Tibial nerve (tissue), 4 donors: Measurements from ENCODE around the gene SORCS2. TPM values are rescaled to one million over a fixed set of nuclear protein-coding genes. Genes with fewer than 3 reads are reported as not detected.

Experiments
- DNase-seq, 2 donors: peaks; one replicate each; pipeline ENCODE4 v3.0.0-alpha.2; 2019; ENCODE audit warnings: low spot score in 2 of 2
- H3K27ac ChIP-seq, 4 donors: fragments of 200-600 bp; sonication (generic) in 3 of 4; one replicate each; pipeline ENCODE4 v1.5.1; 2017 to 2019; ENCODE audit warnings: mild to moderate bottlenecking in 1 of 4
- H3K27me3 ChIP-seq, 2 donors: fragments of 200-600 bp; sonication (generic) in 1 of 2; one replicate each; pipeline versions ENCODE4 v1.5.1 to v1.6.0; 2017 to 2019
- H3K36me3 ChIP-seq, 3 donors: fragments of 200-600 bp; sonication (generic); one replicate each; pipeline ENCODE4 v1.5.1; 2018 to 2019
- H3K4me1 ChIP-seq, 4 donors: fragments of 200-600 bp; sonication (generic) in 3 of 4; one replicate each; pipeline ENCODE4 v1.5.1; 2017 to 2019
- H3K4me3 ChIP-seq, 4 donors: fragments of 200-600 bp; sonication (generic) in 3 of 4; one replicate each; pipeline ENCODE4 v1.5.1; 2017 to 2019; ENCODE audit warnings: mild to moderate bottlenecking in 1 of 4, moderate library complexity in 1 of 4
- H3K9me3 ChIP-seq, 4 donors: fragments of 200-600 bp; sonication (generic) in 3 of 4; one replicate each; pipeline ENCODE4 v1.5.1; 2017 to 2019
- EP300 ChIP-seq, 2 donors: sonication (generic); formaldehyde crosslinking; IDR thresholded peaks; one replicate each; pipeline ENCODE4 v1.6.1; 2017; ENCODE audit warnings: antibody characterized with exemption in 2 of 2, mild to moderate bottlenecking in 1 of 2
- POLR2A ChIP-seq, 2 donors: fragments of 450-650 bp; IDR thresholded peaks; one replicate each; pipeline ENCODE4 v1.6.1; 2017; ENCODE audit warnings: antibody characterized with exemption in 2 of 2, mild to moderate bottlenecking in 2 of 2, moderate library complexity in 2 of 2
- WGBS, 2 donors: methylation state at CpG; one replicate each; pipeline ENCODE4 v1.1.5; 2018; 5-methylcytosine and 5-hydroxymethylcytosine counted together
- total RNA-seq, 4 donors: library from RNA; depleted of rRNA; stranded (reverse); fragments of >200 nt; gene quantifications; one replicate each; pipeline ENCODE4 v1.1.0, GENCODE V29; 2016
- TF ChIP-seq, protein P1 (sequence below), 5 experiments: fragments of 200-600 bp in 3 of 5; fragments of 450-650 bp in 2 of 5; sonication (generic) in 3 of 5; IDR thresholded peaks; one replicate each; pipeline ENCODE4 v1.5.1; 2016 to 2019; ENCODE audit warnings: antibody characterized with exemption in 5 of 5, mild to moderate bottlenecking in 3 of 5, moderate library complexity in 2 of 5

The SORCS2 gene
- total RNA-seq, 4 donors from 2014 or later: 15.6 to 48.9 (median 38.3) TPM

DNA sequence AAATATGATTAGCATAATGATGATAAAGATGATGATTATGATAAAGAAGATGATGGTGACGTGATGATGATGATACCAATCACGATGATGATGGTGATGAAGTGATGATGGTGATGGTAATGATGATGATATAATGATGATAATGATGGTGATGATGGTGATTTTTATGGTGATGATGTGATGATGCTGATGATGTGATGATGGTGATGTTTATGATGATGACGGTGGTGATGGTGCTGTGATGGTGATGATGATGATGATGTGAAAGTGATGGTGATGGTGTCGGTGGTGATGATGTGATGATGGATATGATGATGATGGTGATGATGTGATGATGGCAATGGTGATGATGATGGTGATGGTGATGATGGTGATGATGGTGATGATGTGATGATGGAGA, 373.1 kb downstream of the SORCS2 start:
- Histone ChIP-seq H3K27ac (no peak overlapping the region), H3K9me3 (no peaks in the 10 kb centered on the region)
- no peak for DNase-seq

DNA sequence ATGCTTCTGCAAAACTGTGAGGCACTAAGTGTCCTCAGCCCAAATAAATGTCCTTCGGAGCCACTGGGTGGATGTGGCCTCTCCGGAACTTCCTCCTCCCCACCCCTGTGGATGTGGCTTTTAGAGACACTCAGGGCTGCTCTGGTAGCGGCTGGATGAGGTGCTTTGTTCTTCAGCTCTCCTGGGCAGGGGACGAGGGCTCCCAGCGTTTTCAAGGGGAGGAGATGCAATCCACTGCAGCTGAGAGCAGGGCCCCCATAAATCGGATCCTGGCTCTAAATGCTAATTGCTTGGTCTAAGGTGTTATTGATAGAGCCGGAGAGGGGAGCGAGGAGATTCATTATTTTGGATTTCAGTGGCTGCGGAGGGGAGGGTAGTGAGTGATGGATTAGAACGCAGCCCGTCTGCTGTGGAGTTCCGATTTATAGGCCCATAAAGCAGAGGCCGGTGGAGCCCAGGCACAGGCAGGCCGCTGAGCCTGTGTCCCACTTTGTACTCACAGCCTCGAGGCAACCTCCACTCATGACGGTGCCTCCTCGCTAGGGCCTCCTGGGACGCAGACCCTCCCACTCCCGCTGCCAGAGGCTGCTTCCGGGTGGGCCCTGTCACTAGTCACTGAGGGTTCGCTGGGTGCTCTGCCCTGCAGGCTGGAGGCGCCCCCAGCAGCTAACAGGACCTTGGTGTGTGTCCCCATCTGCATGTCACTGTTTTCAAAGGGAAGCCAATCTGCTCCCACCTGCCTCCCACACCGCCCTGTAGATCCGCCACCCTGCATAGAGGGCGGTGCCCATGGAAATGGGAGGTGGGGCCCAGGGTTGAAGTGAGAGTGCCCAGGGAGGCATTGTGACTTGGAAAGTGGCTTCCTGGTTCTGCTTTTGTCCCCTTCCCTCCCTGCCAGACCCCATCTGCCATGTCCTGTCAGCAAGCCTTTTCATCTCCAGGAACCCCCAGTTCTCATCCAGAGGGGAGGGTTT, 377.8 kb downstream of the SORCS2 start:
- TF ChIP-seq, protein P1, sequence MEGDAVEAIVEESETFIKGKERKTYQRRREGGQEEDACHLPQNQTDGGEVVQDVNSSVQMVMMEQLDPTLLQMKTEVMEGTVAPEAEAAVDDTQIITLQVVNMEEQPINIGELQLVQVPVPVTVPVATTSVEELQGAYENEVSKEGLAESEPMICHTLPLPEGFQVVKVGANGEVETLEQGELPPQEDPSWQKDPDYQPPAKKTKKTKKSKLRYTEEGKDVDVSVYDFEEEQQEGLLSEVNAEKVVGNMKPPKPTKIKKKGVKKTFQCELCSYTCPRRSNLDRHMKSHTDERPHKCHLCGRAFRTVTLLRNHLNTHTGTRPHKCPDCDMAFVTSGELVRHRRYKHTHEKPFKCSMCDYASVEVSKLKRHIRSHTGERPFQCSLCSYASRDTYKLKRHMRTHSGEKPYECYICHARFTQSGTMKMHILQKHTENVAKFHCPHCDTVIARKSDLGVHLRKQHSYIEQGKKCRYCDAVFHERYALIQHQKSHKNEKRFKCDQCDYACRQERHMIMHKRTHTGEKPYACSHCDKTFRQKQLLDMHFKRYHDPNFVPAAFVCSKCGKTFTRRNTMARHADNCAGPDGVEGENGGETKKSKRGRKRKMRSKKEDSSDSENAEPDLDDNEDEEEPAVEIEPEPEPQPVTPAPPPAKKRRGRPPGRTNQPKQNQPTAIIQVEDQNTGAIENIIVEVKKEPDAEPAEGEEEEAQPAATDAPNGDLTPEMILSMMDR (IDR thresholded peaks at IDR 0.05): no peak
- TF ChIP-seq POLR2A (IDR thresholded peaks at IDR 0.05) (no peak), EP300 (IDR thresholded peaks at IDR 0.05) (no peak)
- Histone ChIP-seq H3K36me3 (peaks cover 0 to 15% (median 0%) of the 10 kb centered on the region in 3 donors), H3K9me3 (peaks cover 0 to 17% (median 2%) of the 10 kb centered on the region in 4 donors), H3K27ac (no peak overlapping the region), H3K4me3 (no peak overlapping the region), H3K27me3 (no peaks in the 10 kb centered on the region), H3K4me1 (no peaks in the 10 kb centered on the region)
- WGBS, 2 donors: 65 to 73% methylated on average over 24 of the region's 25 CpGs
- DNase-seq: no peak

More for the DNA sequence above, 373.1 kb downstream of the SORCS2 start:
- H3K4me1 ChIP-seq: peaks cover 0 to 8% (median 0%) of the 10 kb centered on the region in 4 donors
- no peak for TF ChIP-seq EP300 (IDR thresholded peaks at IDR 0.05)
- TF ChIP-seq, protein P1 (IDR thresholded peaks at IDR 0.05): no peak
- no peak for TF ChIP-seq POLR2A (IDR thresholded peaks at IDR 0.05)
- WGBS, 2 donors: 96% methylated on average over 4 of the region's 4 CpGs
- H3K4me3 ChIP-seq: no peak overlapping the region
- H3K36me3 ChIP-seq: no peaks in the 10 kb centered on the region
- H3K27me3 ChIP-seq: no peaks in the 10 kb centered on the region

DNA sequence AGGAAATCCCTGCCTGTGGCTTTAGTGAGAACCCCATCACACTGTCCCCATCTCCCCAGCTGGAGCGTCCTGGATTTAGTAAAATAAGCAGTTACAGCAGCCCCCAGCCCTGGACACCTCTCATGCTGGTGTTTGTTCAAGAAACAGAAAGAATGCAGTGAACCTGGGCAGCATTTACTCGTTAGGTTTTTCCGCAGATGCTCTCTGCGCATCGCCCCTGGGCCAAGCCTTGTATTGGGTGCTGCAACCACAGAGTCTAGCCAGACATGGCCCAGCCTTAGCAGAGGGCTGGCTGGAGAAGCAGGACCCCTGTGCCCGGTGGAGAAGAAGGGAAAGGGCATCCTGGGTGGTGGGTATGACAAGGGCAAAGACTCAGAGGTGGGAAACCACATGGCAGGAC, 378.7 kb downstream of the SORCS2 start:
- no peaks in the 10 kb centered on the region for H3K27me3 ChIP-seq
- DNase-seq: no peak
- WGBS, 2 donors: 86 to 89% methylated on average over 6 of the region's 6 CpGs
- no peaks in the 10 kb centered on the region for H3K4me1 ChIP-seq
- no peak overlapping the region for H3K4me3 ChIP-seq
- H3K27ac ChIP-seq: no peak overlapping the region
- peaks cover 0 to 18% (median 0%) of the 10 kb centered on the region in 3 donors for H3K36me3 ChIP-seq
- peaks cover 0 to 25% (median 5%) of the 10 kb centered on the region in 4 donors for H3K9me3 ChIP-seq
- no peak for TF ChIP-seq POLR2A (IDR thresholded peaks at IDR 0.05)
- no peak for TF ChIP-seq EP300 (IDR thresholded peaks at IDR 0.05)
- TF ChIP-seq, protein P1 (IDR thresholded peaks at IDR 0.05): no peak

- Histone ChIP-seq H3K27ac (no peak overlapping the region), H3K27me3 (no peaks in the 10 kb centered on the region), H3K9me3 (peaks cover 0 to 32% (median 9%) of the 10 kb centered on the region in 4 donors), H3K36me3 (peaks cover 0 to 25% (median 0%) of the 10 kb centered on the region in 3 donors), H3K4me3 (no peak overlapping the region), H3K4me1 (no peaks in the 10 kb centered on the region)
- TF ChIP-seq EP300 (IDR thresholded peaks at IDR 0.05): no peak
- no peak for TF ChIP-seq POLR2A (IDR thresholded peaks at IDR 0.05)
- TF ChIP-seq, protein P1 (IDR thresholded peaks at IDR 0.05): no peak
- DNase-seq: no peak
- 71 to 78% methylated on average over 12 of the region's 12 CpGs for WGBS, 2 donors
Observed at GRCh38 chr4:7571701-7572100, 379.4 kb downstream of the SORCS2 start.

DNA sequence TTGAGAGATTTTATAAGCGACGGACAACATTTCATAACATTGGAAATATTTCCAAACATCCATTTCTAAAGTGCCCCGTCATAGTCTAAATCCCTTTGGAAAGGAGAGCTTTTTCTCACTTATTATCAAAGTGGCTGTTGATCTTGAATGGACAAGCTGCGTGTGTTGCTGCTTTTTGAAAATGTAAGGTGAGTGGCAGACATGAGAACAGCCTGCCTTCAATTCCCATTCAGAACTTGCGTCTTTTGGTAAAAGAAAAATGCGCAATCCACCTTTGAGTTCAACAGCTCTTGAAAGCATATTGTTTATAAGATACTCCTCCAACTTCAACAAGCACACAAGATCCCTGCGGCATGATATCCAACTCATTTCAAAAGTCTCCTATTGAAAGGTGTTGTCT, 380.6 kb downstream of the SORCS2 start:
- WGBS, 2 donors: 89 to 90% methylated on average over 7 of the region's 7 CpGs
- H3K36me3 ChIP-seq: peaks cover 0 to 34% (median 0%) of the 10 kb centered on the region in 3 donors
- TF ChIP-seq EP300 (IDR thresholded peaks at IDR 0.05) (no peak), POLR2A (IDR thresholded peaks at IDR 0.05) (no peak)
- TF ChIP-seq, protein P1 (IDR thresholded peaks at IDR 0.05): no peak
- no peaks in the 10 kb centered on the region for H3K4me1 ChIP-seq
- no peak overlapping the region for H3K4me3 ChIP-seq
- no peaks in the 10 kb centered on the region for H3K27me3 ChIP-seq
- peaks cover 0 to 44% (median 11%) of the 10 kb centered on the region in 4 donors for H3K9me3 ChIP-seq
- H3K27ac ChIP-seq: no peak overlapping the region
- no peak for DNase-seq
